LNCaP clone FGC (cell line): ENCODE data around the gene COX6B2.

Experiments
- DNase-seq: peaks from one replicate; pipeline ENCODE4 v3.0.0-alpha.2; 2011; ENCODE audit warnings: low read depth
- H3K4me3 ChIP-seq: 2 replicates; pipeline ENCODE4 v1.5.1; 2011; ENCODE audit warnings: mild to moderate bottlenecking, low read depth, low read length, control low read depth
- CTCF ChIP-seq: IDR thresholded peaks from 2 replicates; pipeline ENCODE4 v1.5.1; 2012; ENCODE audit warnings: mild to moderate bottlenecking; ENCODE audit not compliant: control insufficient read depth, insufficient read depth; ENCODE audit errors: extremely low read depth

COX6B2 gene

GRCh38 chr19:55300886-55301458, 53.5 kb downstream of the COX6B2 start:
- DNase-seq, result no peak

GRCh38 chr19:55299991-55300390, 54.5 kb downstream of the COX6B2 start:
- TF ChIP-seq CTCF, result no peak
- no peak for DNase-seq
- no peak overlapping the region for H3K4me3 ChIP-seq

More at GRCh38 chr19:55300886-55301458, 53.5 kb downstream of the COX6B2 start:
- H3K4me3 ChIP-seq, result no peak overlapping the region
- no peak for TF ChIP-seq CTCF
